ENCODE results near the gene SLC13A4.
"Not testable (repeated sequence)": the region's sequence is repeated elsewhere in the genome, so short reads cannot be mapped to it uniquely, and the experiment has no call there.

SLC13A4 gene

DNA sequence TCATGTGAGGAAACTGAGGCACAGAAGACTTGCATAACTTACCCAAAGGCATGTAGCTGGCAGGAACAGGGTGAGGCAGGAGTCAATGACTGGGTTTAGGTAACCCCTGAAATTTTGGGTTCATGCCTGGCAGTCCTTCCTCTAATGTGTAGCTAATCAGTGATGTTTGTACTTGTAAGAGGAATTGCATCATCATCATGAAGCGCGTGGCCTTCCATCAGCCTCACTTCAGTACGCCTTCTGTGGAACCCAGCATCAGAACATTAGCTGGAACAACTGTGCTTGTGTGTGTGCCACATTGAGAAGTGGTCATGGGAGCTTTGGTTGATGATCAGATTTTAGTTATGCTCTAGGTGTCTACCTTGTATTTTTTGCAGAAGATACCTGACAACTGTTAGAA lies 83.8 kb downstream of the SLC13A4 start:
- TF ChIP-seq, protein P1, sequence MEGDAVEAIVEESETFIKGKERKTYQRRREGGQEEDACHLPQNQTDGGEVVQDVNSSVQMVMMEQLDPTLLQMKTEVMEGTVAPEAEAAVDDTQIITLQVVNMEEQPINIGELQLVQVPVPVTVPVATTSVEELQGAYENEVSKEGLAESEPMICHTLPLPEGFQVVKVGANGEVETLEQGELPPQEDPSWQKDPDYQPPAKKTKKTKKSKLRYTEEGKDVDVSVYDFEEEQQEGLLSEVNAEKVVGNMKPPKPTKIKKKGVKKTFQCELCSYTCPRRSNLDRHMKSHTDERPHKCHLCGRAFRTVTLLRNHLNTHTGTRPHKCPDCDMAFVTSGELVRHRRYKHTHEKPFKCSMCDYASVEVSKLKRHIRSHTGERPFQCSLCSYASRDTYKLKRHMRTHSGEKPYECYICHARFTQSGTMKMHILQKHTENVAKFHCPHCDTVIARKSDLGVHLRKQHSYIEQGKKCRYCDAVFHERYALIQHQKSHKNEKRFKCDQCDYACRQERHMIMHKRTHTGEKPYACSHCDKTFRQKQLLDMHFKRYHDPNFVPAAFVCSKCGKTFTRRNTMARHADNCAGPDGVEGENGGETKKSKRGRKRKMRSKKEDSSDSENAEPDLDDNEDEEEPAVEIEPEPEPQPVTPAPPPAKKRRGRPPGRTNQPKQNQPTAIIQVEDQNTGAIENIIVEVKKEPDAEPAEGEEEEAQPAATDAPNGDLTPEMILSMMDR (IDR thresholded peaks at IDR 0.05): no peak
- Histone ChIP-seq H3K27ac (no peak overlapping the region), H3K4me3 (no peak overlapping the region)
- DNase-seq (ENCODE audit: low spot score): no peak

- not testable (repeated sequence) for H3K4me3 ChIP-seq; DNase-seq (ENCODE audit: low spot score); H3K27ac ChIP-seq
Measured at GRCh38 chr7:135639690-135640089, 88.3 kb downstream of the SLC13A4 start.

GRCh38 chr7:135634191-135634878 lies 93.7 kb downstream of the SLC13A4 start:
- TF ChIP-seq, protein P1 (IDR thresholded peaks at IDR 0.05): no peak
- no peak overlapping the region for H3K27ac ChIP-seq
- no peak overlapping the region for H3K4me3 ChIP-seq
- DNase-seq (ENCODE audit: low spot score): no peak
